GM23338 (cell line): ENCODE results near the gene FAM25G.
"Not testable (repeated sequence)": the region's sequence is repeated elsewhere in the genome, so short reads cannot be mapped to it uniquely, and the experiment has no call there.

Experiments used
- CTCF ChIP-seq, 2 experiments: fragments of 200-600 bp in 1 of 2; sonication (generic) in 1 of 2; conservative IDR thresholded peaks; 2 replicates each; pipeline versions ENCODE4 v1.5.1 to v1.6.1; 2016 to 2017; ENCODE audit warnings: antibody characterized with exemption in 2 of 2, low read depth in 2 of 2, mild to moderate bottlenecking in 2 of 2, moderate library complexity in 1 of 2
- EZH2 ChIP-seq: fragments of 200-600 bp; sonication (generic); IDR thresholded peaks from one replicate; pipeline ENCODE4 v1.8.0; 2017; ENCODE audit warnings: antibody characterized with exemption, mild to moderate bottlenecking, low read depth; ENCODE audit not compliant: unreplicated experiment

- TF ChIP-seq CTCF (conservative IDR thresholded peaks at IDR 0.05; ENCODE audit: low read depth in 2 of 2); EZH2: not testable (repeated sequence)
These were observed 1.9 kb downstream of the FAM25G start for GRCh38 chr10:47489630-47490029.
